K562 (cell line): ENCODE data around the gene CKS2. TPM values are rescaled to one million over a fixed set of nuclear protein-coding genes. Genes with fewer than 3 reads are reported as not detected.

Experiments
- ADNP ChIP-seq: fragments of 200-800 bp; sonication (Bioruptor generic); IDR thresholded peaks from 2 replicates; pipeline ENCODE4 v1.6.1; 2016; ENCODE audit warnings: missing genetic modification characterization, missing compliant biosample characterization
- ASH1L ChIP-seq: fragments of 450-650 bp; IDR thresholded peaks from 2 replicates; pipeline ENCODE4 v1.6.1; 2018; ENCODE audit warnings: borderline replicate concordance, mild to moderate bottlenecking, low read depth; ENCODE audit not compliant: partially characterized antibody
- GTF2E2 ChIP-seq: fragments of 200-800 bp; sonication (Bioruptor generic); IDR thresholded peaks from 2 replicates; pipeline ENCODE4 v1.6.1; 2016; ENCODE audit warnings: missing genetic modification characterization, missing compliant biosample characterization
- KDM5B ChIP-seq: fragments of 200-600 bp; sonication (generic); IDR thresholded peaks from 2 replicates; pipeline ENCODE4 v1.6.1; 2012; ENCODE audit warnings: low read depth, mild to moderate bottlenecking, moderate library complexity, low read length, control low read depth, inconsistent platforms; ENCODE audit not compliant: insufficient replicate concordance
- MAZ ChIP-seq, 2 experiments: fragments of 450-650 bp in 1 of 2; sonication (generic) in 1 of 2; formaldehyde crosslinking; IDR thresholded peaks in 1 of 2; conservative IDR thresholded peaks in 1 of 2; 2 replicates each; pipeline versions ENCODE4 v1.4.0 to v1.5.0; 2020; ENCODE audit warnings: mild to moderate bottlenecking in 1 of 2, missing genetic modification reagents in 1 of 2
- MNT ChIP-seq, 2 experiments: fragments of 450-650 bp; conservative IDR thresholded peaks; 2 replicates each; pipeline ENCODE4 v1.6.1; 2017; ENCODE audit warnings: mild to moderate bottlenecking in 2 of 2, moderate library complexity in 2 of 2
- POLR2AphosphoS2 ChIP-seq: IDR thresholded peaks from 2 replicates; pipeline ENCODE4 v1.6.1; 2012; ENCODE audit warnings: low read length, improper control_type of control experiment
- ZBTB2 ChIP-seq: fragments of 450-650 bp; IDR thresholded peaks from 2 replicates; pipeline ENCODE4 v1.6.1; 2016; ENCODE audit warnings: antibody characterized with exemption
- ZHX1 ChIP-seq: fragments of 150-350 bp; conservative IDR thresholded peaks from 2 replicates; pipeline ENCODE4 v1.6.1; 2014; ENCODE audit warnings: low read length
- ZNF318 ChIP-seq, 2 experiments: fragments of 450-650 bp; IDR thresholded peaks; 2 replicates each; pipeline ENCODE4 v1.6.1; 2016; ENCODE audit warnings: mild to moderate bottlenecking in 2 of 2, borderline replicate concordance in 1 of 2, low read depth in 1 of 2, moderate library complexity in 1 of 2
- polyA plus RNA-seq, 8 experiments: library from polyadenylated mRNA; depleted of rRNA in 4 of 8; stranded (reverse) in 5 of 8; unstranded in 3 of 8; fragments of >200 nt; fragmentation: Nextera tagmentation in 2 of 8; fragmentation: Illumina TruSeq in 1 of 8; extraction: Ambion mirVana in 2 of 8; extraction: Trizol in 1 of 8; gene quantifications; 2 replicates each; pipeline versions ENCODE4 v1.2.1 to v1.2.3, GENCODE V29; 2011 to 2014; ENCODE audit warnings: inconsistent platforms in 1 of 8, missing spikeins in 1 of 8
- total RNA-seq, 7 experiments: library from RNA; depleted of rRNA in 6 of 7; stranded (reverse); fragments of >200 nt in 6 of 7; fragmentation: Illumina TruSeq in 2 of 7; extraction: Trizol in 2 of 7; gene quantifications; 2 replicates each; pipeline versions ENCODE4 v1.2.1 to v1.2.3, GENCODE V29; 2011 to 2021; ENCODE audit warnings: low replicate concordance in 1 of 7

The CKS2 gene
- total and polyA plus RNA-seq, 9 of the 15 experiments (the other 6 are each of a cell fraction or from before 2014, with no cell fraction given), result 123 to 941 (median 321) TPM

GRCh38 chr9:89318123-89319014, 7.4 kb downstream of the CKS2 start, which contains the start of gene SECISBP2 (continued):
- no peak for TF ChIP-seq ADNP (tag)
- TF ChIP-seq KDM5B, result peak; percentile 83
- peak; percentile 96 to 98 for TF ChIP-seq MNT (conservative IDR thresholded peaks at IDR 0.05)
- no peak for TF ChIP-seq ZBTB2
- peak; percentile 29; the same call in 1 of the 2 replicates for TF ChIP-seq GTF2E2 (tag)
- TF ChIP-seq ZHX1, result 0 out of 2 replicates have a peak, but pooled peaks have one; percentile 56
- no peak for TF ChIP-seq ZNF318 (IDR thresholded peaks at IDR 0.05; ENCODE audit: borderline replicate concordance in 1 of 2, low read depth in 1 of 2)
- peak; percentile 97 for TF ChIP-seq POLR2AphosphoS2
- no peak for TF ChIP-seq ASH1L
- TF ChIP-seq MAZ (CRISPR knock-in tag; conservative IDR thresholded peaks at IDR 0.05 in 1 of 2, IDR thresholded peaks at IDR 0.05 in 1 of 2), result peak; percentile 78 to 89
